GM21447 (cell line): ENCODE data around the gene SPANXN1.
"Not testable (repeated sequence)": the region's sequence is repeated elsewhere in the genome, so short reads cannot be mapped to it uniquely, and the experiment has no call there.

Experiments used
- ATAC-seq: cut with Tn5 transposase; IDR thresholded peaks from one replicate; pipeline ENCODE4 v1.9.1; 2021; ENCODE audit not compliant: unreplicated experiment

The SPANXN1 gene

DNA sequence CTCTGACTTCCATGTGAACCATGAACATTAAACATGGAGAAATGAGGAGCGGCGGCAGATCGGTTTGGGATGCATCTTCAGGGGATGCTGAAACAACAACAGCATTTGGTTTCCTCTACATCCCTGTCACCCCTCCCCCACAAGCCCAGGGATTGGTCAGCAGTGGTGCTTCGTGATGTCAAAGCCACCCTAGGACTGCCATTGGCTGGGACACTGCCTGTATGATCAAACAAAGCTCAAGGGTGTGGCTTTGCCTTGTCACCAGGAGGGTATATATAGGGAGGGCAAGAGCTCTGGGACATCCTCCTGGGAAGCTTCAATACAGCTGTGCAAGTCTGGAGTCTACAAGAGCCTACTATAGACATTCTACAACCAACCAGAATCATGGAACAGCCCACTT is at the start of gene SPANXN1:
Gene SPANXN1 (plus strand): TSS at position 301 of the 400 bp plus-strand sequence. CDS start 84 bp downstream, at position 385.
- not testable (repeated sequence) for ATAC-seq

GRCh38 chrX:145199078-145199477 is 48.2 kb upstream of the SPANXN1 start:
- no peak for ATAC-seq

DNA sequence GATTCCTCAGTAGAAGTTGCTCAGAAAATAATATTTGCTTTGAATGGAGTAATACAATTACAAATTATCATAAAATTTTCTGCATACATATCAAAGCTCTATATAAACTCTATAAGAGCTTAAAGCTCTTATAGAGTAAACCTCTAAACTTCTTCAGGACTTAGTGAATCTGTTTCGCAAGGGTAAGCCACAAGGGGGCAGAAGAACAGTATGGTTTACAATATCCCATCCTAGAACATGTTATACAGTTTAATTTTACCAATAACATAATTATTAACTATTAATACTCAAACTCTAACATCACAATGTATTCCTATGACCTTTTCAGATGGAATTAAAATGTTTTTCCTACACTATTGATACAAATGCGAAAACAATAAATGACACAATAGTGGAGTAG is 33.8 kb upstream of the SPANXN1 start:
- no peak for ATAC-seq

GRCh38 chrX:145292218-145292617 is 44.9 kb downstream of the SPANXN1 start:
- no peak for ATAC-seq
